Ascending aorta (tissue), 2 donors: ENCODE data around the gene RMC1. TPM values are rescaled to one million over a fixed set of nuclear protein-coding genes. Genes with fewer than 3 reads are reported as not detected.

Experiments used
- DNase-seq, 2 donors: peaks; one replicate each; pipeline ENCODE4 v3.0.0-alpha.2; 2019; ENCODE audit warnings: low spot score in 2 of 2
- H3K27ac ChIP-seq, 2 donors: fragments of 200-600 bp; sonication (generic); one replicate each; pipeline ENCODE4 v1.5.1; 2016 to 2017; ENCODE audit warnings: mild to moderate bottlenecking in 1 of 2
- H3K27me3 ChIP-seq: fragments of 200-600 bp; sonication (generic); one replicate; pipeline ENCODE4 v1.5.1; 2017
- H3K36me3 ChIP-seq, 2 donors: fragments of 200-600 bp; sonication (generic); one replicate each; pipeline ENCODE4 v1.5.1; 2016
- H3K4me1 ChIP-seq, 2 donors: fragments of 200-600 bp; sonication (generic); one replicate each; pipeline ENCODE4 v1.5.1; 2016 to 2017; ENCODE audit warnings: mild to moderate bottlenecking in 1 of 2
- H3K4me3 ChIP-seq, 2 donors: fragments of 200-600 bp; sonication (generic); one replicate each; pipeline ENCODE4 v1.5.1; 2016 to 2017; ENCODE audit warnings: mild to moderate bottlenecking in 1 of 2
- H3K9me3 ChIP-seq, 2 donors: fragments of 200-600 bp; sonication (generic); one replicate each; pipeline ENCODE4 v1.5.1; 2016
- CTCF ChIP-seq, 3 experiments: fragments of 200-600 bp in 2 of 3; fragments of 450-650 bp in 1 of 3; sonication (generic) in 2 of 3; IDR thresholded peaks; one replicate each; pipeline ENCODE4 v1.5.1; 2016 to 2019; ENCODE audit warnings: antibody characterized with exemption in 3 of 3, mild to moderate bottlenecking in 1 of 3, moderate library complexity in 1 of 3
- intact Hi-C: fragments of 100-400 bp; cut with DNase I; formaldehyde crosslinking; loops from one replicate; pipeline ENCODE4 v1.15.1; 2023
- total RNA-seq: library from RNA; depleted of rRNA; stranded (reverse); fragments of >200 nt; gene quantifications from one replicate; pipeline ENCODE4 v1.1.0, GENCODE V29; 2016

RMC1 gene
- total RNA-seq, 1 donor from 2014 or later = 20.1 TPM

GRCh38 chr18:23572012-23572411, 68.7 kb downstream of the RMC1 start:
- Histone ChIP-seq H3K36me3 (peaks cover 18 to 70% of the 10 kb centered on the region in 2 donors), H3K27ac (no peak overlapping the region), H3K4me1 (no peaks in the 10 kb centered on the region), H3K4me3 (no peak overlapping the region), H3K27me3 (no peaks in the 10 kb centered on the region), H3K9me3 (no peaks in the 10 kb centered on the region)
- no peak for DNase-seq
- no peak for TF ChIP-seq CTCF (IDR thresholded peaks at IDR 0.05)
- intact Hi-C loops = no loop called here

GRCh38 chr18:23572570-23572969, 69.3 kb downstream of the RMC1 start:
- intact Hi-C loops = no loop called here
- Histone ChIP-seq H3K27ac (no peak overlapping the region), H3K27me3 (no peaks in the 10 kb centered on the region), H3K9me3 (no peaks in the 10 kb centered on the region), H3K4me3 (no peak overlapping the region), H3K4me1 (no peaks in the 10 kb centered on the region), H3K36me3 (peaks cover 14 to 64% of the 10 kb centered on the region in 2 donors)
- no peak for TF ChIP-seq CTCF (IDR thresholded peaks at IDR 0.05)
- DNase-seq = no peak

- no peak for TF ChIP-seq CTCF (IDR thresholded peaks at IDR 0.05)
- H3K9me3 ChIP-seq = no peaks in the 10 kb centered on the region
- H3K27me3 ChIP-seq = no peaks in the 10 kb centered on the region
- no peak overlapping the region for H3K4me3 ChIP-seq
- H3K4me1 ChIP-seq = no peaks in the 10 kb centered on the region
- H3K36me3 ChIP-seq = peaks cover 13 to 60% of the 10 kb centered on the region in 2 donors
- intact Hi-C loops = no loop called here
- H3K27ac ChIP-seq = no peak overlapping the region
- no peak for DNase-seq
Measured at GRCh38 chr18:23573020-23573419, 69.7 kb downstream of the RMC1 start.

- H3K9me3 ChIP-seq = no peaks in the 10 kb centered on the region
- H3K4me3 ChIP-seq = no peak overlapping the region
- H3K27ac ChIP-seq = peak overlapping the region; percentile 20 to 25
- no peak for TF ChIP-seq CTCF (IDR thresholded peaks at IDR 0.05)
- intact Hi-C loops = no loop called here
- H3K36me3 ChIP-seq = peaks cover 13 to 54% of the 10 kb centered on the region in 2 donors
- no peaks in the 10 kb centered on the region for H3K4me1 ChIP-seq
- no peak for DNase-seq
- no peaks in the 10 kb centered on the region for H3K27me3 ChIP-seq
Measured at GRCh38 chr18:23573626-23574431, 70.5 kb downstream of the RMC1 start.

GRCh38 chr18:23574611-23575308, 71.4 kb downstream of the RMC1 start:
- Histone ChIP-seq H3K4me3 (no peak overlapping the region), H3K27ac (peak overlapping the region; percentile 20 to 25), H3K9me3 (no peaks in the 10 kb centered on the region), H3K27me3 (no peaks in the 10 kb centered on the region), H3K4me1 (no peaks in the 10 kb centered on the region), H3K36me3 (peaks cover 6 to 45% of the 10 kb centered on the region in 2 donors)
- intact Hi-C loops = no loop called here
- no peak for DNase-seq
- TF ChIP-seq CTCF (IDR thresholded peaks at IDR 0.05) = no peak
